ENCODE measurements around the gene PRKAG2.

Gene PRKAG2

DNA sequence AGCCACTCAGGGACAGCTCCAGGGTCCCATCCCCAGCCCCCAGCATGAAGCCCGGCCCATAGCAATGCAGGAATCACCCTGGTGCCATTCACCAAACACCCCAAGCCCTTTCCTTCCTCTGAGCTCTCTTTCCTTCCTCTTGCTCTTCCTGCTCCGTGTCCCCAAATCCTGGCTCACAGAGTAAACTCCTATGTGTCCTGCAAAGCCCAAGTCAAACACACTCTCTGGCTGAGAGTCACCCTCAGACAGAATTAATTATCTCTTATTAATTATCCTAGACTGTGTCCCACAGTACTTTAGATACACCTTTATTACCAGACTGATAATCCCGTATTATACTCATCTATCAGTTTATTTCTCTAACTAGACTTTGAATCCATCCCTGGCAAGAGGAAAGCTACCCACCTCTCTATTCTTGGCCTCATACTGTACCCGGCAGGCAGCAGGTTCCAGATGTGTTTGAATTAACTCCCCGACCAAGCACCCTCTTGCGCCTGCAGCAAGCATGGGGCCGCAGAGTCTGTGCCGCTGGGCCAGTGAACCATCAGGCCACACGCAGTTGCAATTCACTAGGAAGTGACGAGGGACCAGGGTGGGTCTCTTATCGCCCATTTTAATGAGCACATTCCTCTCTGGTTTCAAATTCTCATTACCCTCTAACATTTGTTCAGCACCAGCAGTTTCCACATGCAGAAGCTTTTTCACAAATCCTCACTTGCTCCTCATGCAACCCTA is 86.7 kb downstream of the PRKAG2 start:
- TF ChIP-seq, protein P1, sequence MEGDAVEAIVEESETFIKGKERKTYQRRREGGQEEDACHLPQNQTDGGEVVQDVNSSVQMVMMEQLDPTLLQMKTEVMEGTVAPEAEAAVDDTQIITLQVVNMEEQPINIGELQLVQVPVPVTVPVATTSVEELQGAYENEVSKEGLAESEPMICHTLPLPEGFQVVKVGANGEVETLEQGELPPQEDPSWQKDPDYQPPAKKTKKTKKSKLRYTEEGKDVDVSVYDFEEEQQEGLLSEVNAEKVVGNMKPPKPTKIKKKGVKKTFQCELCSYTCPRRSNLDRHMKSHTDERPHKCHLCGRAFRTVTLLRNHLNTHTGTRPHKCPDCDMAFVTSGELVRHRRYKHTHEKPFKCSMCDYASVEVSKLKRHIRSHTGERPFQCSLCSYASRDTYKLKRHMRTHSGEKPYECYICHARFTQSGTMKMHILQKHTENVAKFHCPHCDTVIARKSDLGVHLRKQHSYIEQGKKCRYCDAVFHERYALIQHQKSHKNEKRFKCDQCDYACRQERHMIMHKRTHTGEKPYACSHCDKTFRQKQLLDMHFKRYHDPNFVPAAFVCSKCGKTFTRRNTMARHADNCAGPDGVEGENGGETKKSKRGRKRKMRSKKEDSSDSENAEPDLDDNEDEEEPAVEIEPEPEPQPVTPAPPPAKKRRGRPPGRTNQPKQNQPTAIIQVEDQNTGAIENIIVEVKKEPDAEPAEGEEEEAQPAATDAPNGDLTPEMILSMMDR (IDR thresholded peaks at IDR 0.05; ENCODE audit: low read depth, low read length) = no peak
- no peak for DNase-seq (ENCODE audit: low read depth in 2 of 2)
- no peak overlapping the region for H3K4me3 ChIP-seq (replicated peaks in 1 of 2; ENCODE audit: low read depth in 2 of 2, low read length in 2 of 2)

DNA sequence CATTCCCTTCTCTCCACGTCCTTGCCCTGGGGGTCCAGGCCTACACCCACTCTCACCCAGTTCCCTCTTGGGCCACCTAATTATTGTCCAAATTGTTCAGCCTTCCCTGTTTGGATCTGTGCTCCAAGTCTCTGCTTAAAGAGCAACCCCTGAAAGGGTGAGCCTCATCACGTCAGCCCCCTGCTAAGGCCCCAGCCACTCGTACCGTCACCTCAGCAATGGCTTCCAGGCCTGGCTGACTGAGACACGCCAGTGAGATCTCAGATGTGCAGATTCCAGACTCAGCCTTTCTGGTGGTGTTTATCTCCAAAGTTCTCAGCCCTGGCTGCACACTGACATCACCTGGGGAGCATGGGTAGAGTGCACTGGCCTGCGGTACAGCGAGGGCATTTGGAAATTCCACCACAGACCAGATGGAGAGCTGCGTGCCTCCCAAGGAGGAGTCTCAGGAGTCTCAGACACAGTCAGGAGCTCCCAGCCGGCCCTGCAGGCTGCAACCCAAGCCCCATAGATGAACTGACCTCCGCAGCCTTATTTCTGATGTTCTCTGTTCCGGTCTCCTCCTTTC is 87.5 kb downstream of the PRKAG2 start:
- no peak for DNase-seq (ENCODE audit: low read depth in 2 of 2)
- no peak overlapping the region for H3K4me3 ChIP-seq (replicated peaks in 1 of 2; ENCODE audit: low read depth in 2 of 2, low read length in 2 of 2)
- TF ChIP-seq, protein P1 (IDR thresholded peaks at IDR 0.05; ENCODE audit: low read depth, low read length) = no peak

DNA sequence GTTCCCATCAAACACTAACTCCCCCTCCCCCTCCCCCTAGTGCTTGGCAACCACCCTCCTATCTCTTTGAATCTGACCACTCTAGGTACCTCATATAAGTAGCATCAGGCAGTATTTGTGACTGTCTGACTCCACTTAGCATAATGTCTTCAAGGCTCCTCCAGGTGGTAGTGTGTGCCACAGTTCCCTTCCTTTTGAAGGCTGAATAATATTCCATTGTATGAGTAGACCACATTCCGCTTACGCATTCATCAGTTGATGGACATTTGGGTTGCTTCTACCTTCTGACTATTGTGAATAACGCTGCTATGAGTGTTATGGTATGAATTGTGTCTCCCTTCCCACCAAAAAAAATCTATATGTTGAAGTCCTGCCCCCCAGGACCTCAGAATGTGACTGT is 89.6 kb downstream of the PRKAG2 start:
- TF ChIP-seq, protein P1 (IDR thresholded peaks at IDR 0.05; ENCODE audit: low read depth, low read length) = no peak
- H3K4me3 ChIP-seq (replicated peaks in 1 of 2; ENCODE audit: low read depth in 2 of 2, low read length in 2 of 2) = no peak overlapping the region
- no peak for DNase-seq (ENCODE audit: low read depth in 2 of 2)

DNA sequence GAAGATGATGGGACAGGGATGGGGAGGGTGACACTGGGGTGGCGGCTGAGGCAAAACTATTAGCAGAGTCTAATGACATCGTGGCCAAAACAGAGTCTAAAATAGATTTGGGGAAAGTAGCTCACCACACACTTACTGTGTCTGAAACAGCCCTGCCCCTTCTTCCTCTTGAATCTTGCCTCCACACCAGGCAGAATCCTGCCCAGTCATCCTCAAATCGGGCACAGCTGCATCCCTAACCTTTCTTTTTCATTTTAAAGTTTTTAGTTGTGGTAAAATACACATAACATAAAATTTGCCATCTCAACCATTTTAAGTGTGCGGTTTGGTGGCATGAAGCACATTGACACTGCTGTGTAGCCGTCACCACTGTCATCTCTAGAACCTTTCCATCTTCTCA is 90.0 kb downstream of the PRKAG2 start:
- DNase-seq (ENCODE audit: low read depth in 2 of 2) = no peak
- H3K4me3 ChIP-seq (replicated peaks in 1 of 2; ENCODE audit: low read depth in 2 of 2, low read length in 2 of 2) = no peak overlapping the region
- TF ChIP-seq, protein P1 (IDR thresholded peaks at IDR 0.05; ENCODE audit: low read depth, low read length) = no peak

DNA sequence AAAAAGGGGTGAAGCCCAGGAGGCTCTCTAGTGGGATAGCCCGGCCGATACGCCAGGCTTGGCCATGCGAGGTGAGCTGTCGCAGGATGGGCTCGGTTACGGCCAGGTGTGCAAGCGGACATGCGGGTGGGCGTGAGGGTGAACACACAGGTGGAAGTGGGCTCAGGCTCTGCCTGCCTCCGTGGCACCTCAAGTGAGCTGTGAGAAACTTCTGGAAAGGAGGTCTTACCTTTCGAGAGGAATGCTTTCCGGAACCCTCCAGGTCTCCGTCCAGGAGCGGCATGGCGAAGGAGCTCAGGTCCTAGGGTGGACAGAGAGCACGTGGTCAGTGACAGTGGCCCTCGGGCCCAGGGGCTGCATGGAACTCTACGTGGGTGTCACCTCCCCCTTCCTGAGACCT is 90.7 kb downstream of the PRKAG2 start:
- H3K4me3 ChIP-seq (replicated peaks in 1 of 2; ENCODE audit: low read depth in 2 of 2, low read length in 2 of 2) = no peak overlapping the region
- DNase-seq (ENCODE audit: low read depth in 2 of 2) = no peak
- TF ChIP-seq, protein P1 (IDR thresholded peaks at IDR 0.05; ENCODE audit: low read depth, low read length) = no peak

DNA sequence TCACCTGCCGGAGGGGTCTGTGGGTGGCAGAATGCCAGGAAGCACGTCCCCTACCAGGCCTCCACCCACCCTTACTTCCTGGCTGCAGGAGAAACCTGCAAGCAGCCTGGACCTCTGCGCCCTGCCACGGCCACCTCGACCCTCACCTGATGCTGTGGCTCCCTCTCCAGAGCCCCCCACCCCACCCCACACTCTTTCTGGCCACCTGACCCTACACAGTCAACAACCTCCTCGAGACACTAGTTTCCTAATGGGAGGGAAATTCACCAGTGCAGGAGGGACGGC is 91.3 kb downstream of the PRKAG2 start:
- TF ChIP-seq, protein P1 (IDR thresholded peaks at IDR 0.05; ENCODE audit: low read depth, low read length) = no peak
- no peak overlapping the region for H3K4me3 ChIP-seq (replicated peaks in 1 of 2; ENCODE audit: low read depth in 2 of 2, low read length in 2 of 2)
- no peak for DNase-seq (ENCODE audit: low read depth in 2 of 2)
